DND-41 (cell line): ENCODE results near the gene VPS16.

Source experiments
- ATAC-seq: fragments of 200-7000 bp; cut with Tn5 transposase; 3 replicates; pipeline ENCODE4 v1.9.1; 2021; ENCODE audit warnings: low read depth; ENCODE audit not compliant: insufficient read depth
- DNase-seq: peaks from one replicate; pipeline ENCODE4 v3.0.0-alpha.2; 2020
- H2AFZ ChIP-seq: 2 replicates; pipeline ENCODE4 v1.6.0; 2012; ENCODE audit warnings: low read depth, low read length
- H3K27ac ChIP-seq: 2 replicates; pipeline ENCODE4 v1.5.1; 2012; ENCODE audit warnings: low read length, inconsistent platforms
- H3K27me3 ChIP-seq: fragments of 200-600 bp; sonication (generic); 2 replicates; pipeline ENCODE4 v1.6.0; 2012; ENCODE audit warnings: low read length, mild to moderate bottlenecking, inconsistent platforms; ENCODE audit not compliant: insufficient read depth, poor library complexity
- H3K36me3 ChIP-seq: 2 replicates; pipeline ENCODE4 v1.5.1; 2012; ENCODE audit warnings: low read length, inconsistent platforms; ENCODE audit not compliant: insufficient read depth
- H3K4me1 ChIP-seq: 2 replicates; pipeline ENCODE4 v1.5.1; 2012; ENCODE audit warnings: mild to moderate bottlenecking, low read length; ENCODE audit not compliant: insufficient read depth
- H3K4me2 ChIP-seq: 2 replicates; pipeline ENCODE4 v1.6.0; 2012; ENCODE audit warnings: mild to moderate bottlenecking, moderate library complexity, low read length, inconsistent platforms; ENCODE audit not compliant: insufficient read depth
- H3K4me3 ChIP-seq, 2 experiments: fragments of 200-600 bp in 1 of 2; shearing (Covaris generic) in 1 of 2; 2 replicates each; pipeline ENCODE4 v1.5.1; 2012 to 2016; ENCODE audit warnings: inconsistent platforms in 2 of 2, low read length in 2 of 2, mild to moderate bottlenecking in 2 of 2, low read depth in 1 of 2, moderate library complexity in 1 of 2
- H3K79me2 ChIP-seq: 2 replicates; pipeline ENCODE4 v1.6.0; 2012; ENCODE audit warnings: low read length, inconsistent platforms; ENCODE audit not compliant: insufficient read depth
- H3K9ac ChIP-seq: 2 replicates; pipeline ENCODE4 v1.6.0; 2012; ENCODE audit warnings: low read depth, mild to moderate bottlenecking, inconsistent platforms, low read length, moderate library complexity
- H3K9me3 ChIP-seq: 2 replicates; pipeline ENCODE4 v1.5.1; 2012; ENCODE audit warnings: low read length, moderate library complexity, mild to moderate bottlenecking, inconsistent platforms; ENCODE audit not compliant: insufficient read depth, severe bottlenecking
- H4K20me1 ChIP-seq: 2 replicates; pipeline ENCODE4 v1.6.0; 2012; ENCODE audit warnings: low read length; ENCODE audit not compliant: insufficient read depth
- CTCF ChIP-seq: IDR thresholded peaks from 2 replicates; pipeline ENCODE4 v1.5.1; 2012; ENCODE audit warnings: borderline replicate concordance, low read length, moderate library complexity, mild to moderate bottlenecking; ENCODE audit not compliant: poor library complexity, severe bottlenecking; ENCODE audit errors: extremely low read depth
- EZH2 ChIP-seq: IDR thresholded peaks from 3 replicates; pipeline ENCODE4 v1.6.1; 2012; ENCODE audit warnings: borderline replicate concordance, low read depth, mild to moderate bottlenecking, moderate library complexity, low read length, inconsistent platforms; ENCODE audit not compliant: severe bottlenecking

Gene VPS16

GRCh38 chr20:2851086-2851485 is 10.5 kb downstream of the VPS16 start:
- ATAC-seq (no peak), DNase-seq (peak; percentile 2)
- H3K27ac ChIP-seq, result no peak overlapping the region
- no peaks in the 10 kb centered on the region for H3K9me3 ChIP-seq
- no peaks in the 10 kb centered on the region for H3K27me3 ChIP-seq
- H3K4me1 ChIP-seq, result no peaks in the 10 kb centered on the region
- H3K4me3 ChIP-seq, result no peak overlapping the region
- TF ChIP-seq CTCF (no peak), EZH2 (no peak)
- H3K79me2 ChIP-seq, result no peaks in the 10 kb centered on the region
- H2AFZ ChIP-seq, result no peak overlapping the region
- peaks cover 19% of the 10 kb centered on the region for H4K20me1 ChIP-seq
- H3K36me3 ChIP-seq, result no peaks in the 10 kb centered on the region
- H3K9ac ChIP-seq, result no peak overlapping the region
- no peak overlapping the region for H3K4me2 ChIP-seq

- Histone ChIP-seq H3K4me1 (no peaks in the 10 kb centered on the region), H3K27ac (no peak overlapping the region), H3K9me3 (no peaks in the 10 kb centered on the region), H3K4me2 (no peak overlapping the region), H3K27me3 (no peaks in the 10 kb centered on the region), H3K79me2 (no peaks in the 10 kb centered on the region), H3K9ac (no peak overlapping the region), H4K20me1 (peaks cover 15% of the 10 kb centered on the region), H2AFZ (no peak overlapping the region), H3K4me3 (no peak overlapping the region), H3K36me3 (peaks cover 22% of the 10 kb centered on the region)
- no peak for ATAC-seq
- no peak for DNase-seq
- TF ChIP-seq EZH2, result no peak
- no peak for TF ChIP-seq CTCF
Observed at GRCh38 chr20:2858591-2858990, 18.0 kb downstream of the VPS16 start.

GRCh38 chr20:2859330-2860121 is 19.0 kb downstream of the VPS16 start:
- Histone ChIP-seq H3K79me2 (no peaks in the 10 kb centered on the region), H3K4me1 (no peaks in the 10 kb centered on the region), H3K27ac (no peak overlapping the region), H3K4me3 (no peak overlapping the region), H2AFZ (no peak overlapping the region), H3K27me3 (no peaks in the 10 kb centered on the region), H3K36me3 (peaks cover 23% of the 10 kb centered on the region), H3K9ac (no peak overlapping the region), H3K9me3 (no peaks in the 10 kb centered on the region), H3K4me2 (no peak overlapping the region), H4K20me1 (peaks cover 15% of the 10 kb centered on the region)
- ATAC-seq (no peak), DNase-seq (no peak)
- TF ChIP-seq CTCF, result no peak
- TF ChIP-seq EZH2, result no peak
